Pulmonary artery endothelial cell (primary cell): ENCODE results near the gene MOB1B. TPM values are rescaled to one million over a fixed set of nuclear protein-coding genes. Genes with fewer than 3 reads are reported as not detected.

Experiments used
- DNase-seq: peaks from one replicate; pipeline ENCODE4 v3.0.0-alpha.2; 2011; ENCODE audit warnings: low read depth, low spot score
- total RNA-seq: library from RNA; depleted of rRNA; stranded (reverse); fragments of >200 nt; gene quantifications from 2 replicates; pipeline ENCODE4 v1.2.3, GENCODE V29; 2014

The MOB1B gene
- total RNA-seq, 1 donor from 2014 or later: 11.6 TPM

DNA sequence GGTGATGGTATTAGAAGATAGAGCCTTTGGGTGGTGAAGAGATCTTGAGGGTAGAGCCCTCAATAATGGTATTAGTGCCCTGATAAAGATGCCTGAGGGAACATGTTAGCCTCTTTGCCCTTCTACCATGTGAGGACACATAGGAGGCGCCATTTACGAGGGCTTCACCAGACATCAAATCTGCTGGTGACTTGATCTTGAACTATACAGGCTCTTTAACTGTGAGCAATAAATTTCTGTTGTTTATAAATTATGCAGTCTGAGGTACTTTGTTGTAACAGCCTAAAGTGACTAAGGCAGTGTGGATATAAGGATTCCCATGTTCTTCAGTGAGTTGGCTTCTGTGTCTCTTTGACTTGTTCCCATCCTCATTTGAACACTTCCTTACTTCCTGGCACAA is 11.8 kb downstream of the MOB1B start:
- DNase-seq: no peak

- DNase-seq: no peak
Observed at GRCh38 chr4:70914631-70915030, 12.5 kb downstream of the MOB1B start.

DNA sequence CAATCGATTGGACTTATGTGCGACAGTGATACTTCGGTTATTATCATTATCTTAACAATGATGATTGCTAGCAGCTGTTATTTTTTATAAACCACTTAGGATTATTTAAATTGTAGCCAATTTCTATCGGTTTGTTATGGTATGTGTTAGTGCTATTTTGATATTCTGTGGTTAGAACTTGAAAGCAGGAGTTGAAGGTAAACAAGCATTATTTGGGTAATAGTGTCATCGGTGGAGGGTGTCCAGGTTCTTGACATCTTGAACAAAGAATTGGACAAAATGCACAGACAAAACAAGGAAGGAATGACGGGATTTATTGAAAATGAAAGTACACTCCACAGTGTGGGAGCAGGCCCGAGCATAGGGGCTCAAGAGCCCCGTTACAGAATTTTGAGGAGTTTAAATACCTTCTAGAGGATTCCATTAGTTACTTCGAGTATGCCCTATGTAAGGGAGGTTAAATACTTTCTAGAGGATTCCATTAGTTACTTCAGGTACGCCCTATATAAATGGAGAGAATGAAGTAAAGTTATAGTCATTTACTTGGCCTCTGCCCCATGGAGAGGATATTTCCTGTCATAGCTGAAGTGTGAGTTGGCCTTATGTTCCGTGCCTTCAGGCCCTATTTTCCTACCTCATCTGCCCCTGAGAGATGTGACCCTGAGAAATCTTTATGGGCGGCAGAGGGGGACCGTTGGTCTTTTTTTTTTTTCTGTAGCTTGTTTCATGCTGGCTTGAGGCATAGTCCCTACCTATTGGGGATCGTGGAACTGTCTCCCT is 13.1 kb downstream of the MOB1B start:
- no peak for DNase-seq

DNA sequence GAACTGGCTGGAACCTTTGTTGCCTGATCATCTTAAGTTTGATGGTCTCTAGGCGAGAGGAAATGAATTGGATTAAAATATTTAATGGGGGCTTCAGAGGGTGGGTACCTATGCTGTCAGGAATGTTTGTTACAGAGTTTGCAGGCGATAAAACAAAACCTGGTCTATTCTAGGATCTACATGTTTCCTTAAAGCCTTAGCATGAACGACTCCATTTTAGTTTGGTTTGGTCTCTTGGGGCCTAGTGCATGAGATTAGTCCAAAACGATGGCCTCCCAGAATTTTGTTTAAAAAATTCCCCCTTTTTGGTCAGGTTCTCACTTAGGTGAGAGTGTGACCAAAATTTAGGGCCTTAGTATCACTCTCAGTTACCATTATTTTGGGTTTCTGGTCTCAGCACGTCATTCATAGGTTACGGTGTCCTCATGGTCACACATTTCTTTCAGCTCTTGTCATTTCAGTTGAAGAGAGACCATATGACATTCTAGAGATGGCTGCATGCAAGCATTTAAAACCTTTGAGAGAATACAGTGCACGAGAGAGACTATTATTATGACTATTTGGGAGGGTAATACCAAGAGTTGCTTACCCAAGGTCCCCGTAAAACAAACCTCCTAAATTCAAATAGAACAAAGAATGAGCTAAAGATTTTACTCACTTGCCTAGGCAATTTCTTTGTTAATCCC is 13.8 kb downstream of the MOB1B start:
- no peak for DNase-seq

DNA sequence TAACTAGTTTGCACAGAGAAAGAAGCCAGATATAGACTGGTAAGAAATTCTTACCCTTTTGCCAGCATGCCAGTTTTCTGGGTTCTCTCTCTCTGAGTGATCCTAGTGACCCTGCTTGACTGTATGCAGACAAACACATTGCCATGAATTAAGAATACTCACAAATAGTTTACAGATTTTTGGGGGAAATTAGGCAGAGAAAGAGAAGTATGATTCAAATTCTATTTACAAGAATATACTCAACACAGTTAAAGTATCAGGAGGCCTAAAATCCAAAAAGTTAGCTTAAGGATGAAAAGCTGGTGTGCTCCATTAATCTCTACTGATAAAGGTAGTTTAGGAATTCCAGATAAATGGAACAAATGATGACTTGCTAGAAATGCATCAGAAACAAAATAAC is 18.4 kb downstream of the MOB1B start:
- DNase-seq: no peak

DNA sequence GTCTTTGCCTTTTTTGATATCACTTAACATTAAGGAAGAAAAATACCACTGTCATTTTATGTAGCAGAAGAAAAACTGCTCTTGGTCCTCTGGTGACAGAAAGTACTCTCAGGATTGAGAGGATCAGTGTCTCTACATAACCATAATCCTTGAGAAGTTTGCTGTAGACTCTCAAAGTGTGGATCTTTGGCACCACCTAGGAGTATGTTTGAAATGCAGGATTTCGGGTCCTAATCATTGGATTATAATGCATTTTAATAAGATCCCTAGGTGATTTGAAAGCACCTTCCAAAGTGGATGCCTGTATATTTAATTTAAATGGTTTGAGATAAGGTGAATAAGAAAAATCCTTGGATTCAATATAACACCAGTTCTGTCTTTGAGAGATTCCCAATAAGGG is 23.2 kb downstream of the MOB1B start:
- DNase-seq: no peak

DNA sequence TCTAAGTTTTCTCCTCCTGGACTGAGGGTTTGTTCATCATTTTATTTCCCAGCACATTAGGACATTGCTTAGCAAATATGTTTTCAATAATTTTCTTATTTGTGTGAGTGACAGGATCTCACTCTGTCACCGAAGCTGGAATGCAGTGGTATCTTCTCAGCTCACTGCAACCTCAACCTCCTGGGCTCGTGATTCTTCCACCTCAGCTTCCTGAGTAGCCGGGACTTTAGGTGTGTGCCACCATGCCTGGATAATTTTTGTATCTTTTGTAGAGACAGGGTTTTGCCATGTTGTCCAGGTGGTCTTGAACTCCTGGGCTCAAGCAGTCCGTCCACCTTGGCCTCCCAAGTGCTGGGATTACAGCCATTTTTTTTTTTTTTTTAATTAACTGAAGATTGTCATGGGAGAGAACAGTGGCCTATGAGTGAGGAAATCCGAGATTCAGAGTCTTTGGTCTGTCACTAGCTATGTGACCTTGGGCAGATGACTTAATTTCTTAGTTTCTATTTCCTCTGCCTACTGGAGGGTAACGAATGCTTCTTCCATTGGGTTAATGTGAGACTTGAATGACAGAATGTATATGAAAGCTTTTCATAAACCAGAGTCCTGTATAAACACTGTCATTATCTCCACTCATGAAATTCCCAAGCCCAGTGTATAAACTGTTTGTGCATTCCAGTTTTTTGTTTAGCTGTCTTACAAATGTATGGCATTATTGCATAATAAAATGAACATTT is 23.9 kb downstream of the MOB1B start:
- no peak for DNase-seq

DNA sequence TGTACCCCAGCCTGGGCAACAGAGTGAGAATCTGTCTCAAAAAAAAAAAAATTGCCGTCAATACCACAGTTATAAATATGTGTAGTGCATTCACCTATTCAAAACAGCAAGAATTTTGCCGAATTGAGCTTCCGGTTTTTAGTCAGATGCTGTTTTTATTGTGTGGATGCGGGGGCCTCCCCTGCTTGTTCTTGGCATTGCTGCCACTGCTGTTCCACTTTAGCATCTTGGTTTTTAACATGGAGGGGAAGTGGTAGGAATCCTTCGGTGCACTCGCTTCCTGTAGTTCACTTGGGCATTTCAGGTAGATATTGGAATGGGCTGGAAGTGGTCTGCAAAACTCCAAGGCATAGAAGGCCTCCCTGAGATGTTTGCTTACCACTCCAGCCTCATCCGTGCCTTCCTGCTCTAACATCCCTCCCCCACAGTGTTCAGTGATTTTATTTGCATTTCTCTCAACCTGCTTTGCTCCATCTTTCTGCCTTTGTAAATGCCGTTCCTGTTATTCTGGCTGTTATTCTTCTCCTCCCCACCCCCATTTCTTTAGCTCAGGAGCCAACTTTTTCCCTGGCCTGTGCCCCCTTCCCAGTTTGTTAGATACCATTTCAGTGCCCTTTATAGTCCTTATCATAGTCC is 25.5 kb downstream of the MOB1B start:
- DNase-seq: no peak

DNA sequence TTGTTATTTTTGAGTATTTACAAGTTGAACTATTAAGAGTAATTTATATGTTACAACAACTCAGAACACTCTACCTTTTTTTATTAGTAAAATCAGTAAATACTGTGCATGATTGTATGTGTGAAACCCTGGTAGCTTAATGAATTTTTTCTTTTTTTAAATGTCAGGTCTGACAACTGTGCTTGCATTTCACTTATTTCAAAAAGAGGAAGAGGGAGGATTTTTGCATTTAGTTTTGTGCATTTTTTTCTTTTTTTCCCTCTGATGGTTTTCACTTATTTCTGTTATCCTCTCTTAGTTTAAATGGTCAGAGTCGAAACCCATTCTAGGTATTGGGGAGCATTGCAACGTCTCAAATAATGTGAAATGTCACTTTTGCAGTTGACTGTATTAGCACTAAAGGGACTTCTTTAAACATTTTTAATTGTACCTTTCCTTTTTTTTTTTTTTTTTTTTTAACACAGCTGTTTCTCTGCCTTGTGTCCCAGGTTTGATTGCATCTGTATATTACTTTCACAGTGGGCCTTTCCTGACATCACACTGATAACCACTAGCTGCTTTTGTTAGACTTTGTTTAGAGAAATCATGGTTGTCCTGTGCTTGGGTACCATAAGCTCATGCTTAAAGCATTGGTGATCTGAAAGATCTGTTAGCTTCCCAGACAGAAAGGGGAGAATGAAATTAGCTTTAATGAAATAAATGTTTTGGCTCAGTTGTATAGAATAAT is 28.5 kb downstream of the MOB1B start:
- DNase-seq: no peak

DNA sequence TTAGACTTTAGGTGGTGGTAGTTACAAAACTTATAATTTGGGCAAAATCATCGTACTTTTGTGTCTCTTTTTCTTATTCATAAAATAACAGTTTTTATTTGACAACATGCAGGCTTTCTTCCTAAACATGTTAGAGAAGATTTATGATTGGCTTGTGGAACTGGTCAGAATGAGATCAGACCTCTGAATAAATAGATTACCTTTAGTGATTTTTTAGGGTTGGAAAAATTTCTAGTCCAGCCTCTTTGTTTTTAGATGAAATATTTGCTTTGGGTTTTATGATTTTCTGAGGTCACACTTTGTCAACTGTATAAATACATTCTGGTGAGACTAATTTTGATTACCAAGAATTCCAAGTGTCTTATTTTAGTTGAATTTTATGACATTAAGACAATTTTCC is 29.2 kb downstream of the MOB1B start:
- DNase-seq: no peak

DNA sequence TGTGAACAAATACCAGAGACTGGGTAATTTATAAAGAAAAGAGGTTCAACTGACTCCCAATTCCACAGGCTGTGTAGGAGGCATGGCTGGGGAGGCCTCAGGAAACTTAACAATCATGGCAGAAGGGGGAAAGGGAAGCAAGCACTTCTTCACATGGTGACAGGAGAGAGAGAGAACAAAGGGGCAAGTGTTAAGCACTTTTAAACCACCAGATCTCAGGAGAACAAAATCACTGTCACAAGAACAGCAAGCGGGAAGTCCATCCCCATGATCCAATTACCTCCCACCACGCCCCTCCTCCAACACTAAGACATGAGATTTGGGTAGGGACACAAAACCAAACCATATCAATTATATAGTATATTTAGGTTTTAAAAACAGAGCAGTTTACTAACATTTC is 30.8 kb downstream of the MOB1B start:
- no peak for DNase-seq

DNA sequence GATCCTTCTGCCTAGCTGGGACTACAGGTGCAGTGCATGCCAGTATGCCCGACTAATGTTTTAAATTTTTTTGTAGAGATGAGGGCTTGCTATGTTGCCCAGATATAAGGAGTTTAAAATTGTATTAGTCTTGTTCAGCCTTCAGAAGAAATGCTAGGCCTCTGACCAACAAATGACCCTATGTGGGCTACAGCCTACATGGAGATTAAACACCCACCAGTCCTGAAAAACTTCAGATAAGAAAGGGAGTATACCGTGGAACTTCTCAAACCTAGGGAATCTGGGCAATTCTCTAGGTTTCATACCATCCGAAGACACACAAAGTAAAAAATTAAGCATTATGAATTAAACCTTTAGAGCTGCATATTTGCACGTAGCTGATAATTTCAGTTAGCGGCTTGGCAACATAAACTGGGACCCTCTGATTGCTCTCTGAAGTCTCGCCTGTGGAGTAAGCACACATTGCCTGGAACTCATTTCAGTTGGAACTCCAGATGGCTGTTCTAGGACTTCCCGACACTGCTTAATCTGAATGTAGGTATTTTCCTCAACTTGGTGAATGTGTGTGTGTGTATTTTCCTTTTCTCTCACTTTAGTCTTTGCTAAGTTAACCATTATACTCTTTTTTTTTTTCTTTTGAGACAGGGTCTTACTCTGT is 33.0 kb downstream of the MOB1B start:
- DNase-seq: no peak

DNA sequence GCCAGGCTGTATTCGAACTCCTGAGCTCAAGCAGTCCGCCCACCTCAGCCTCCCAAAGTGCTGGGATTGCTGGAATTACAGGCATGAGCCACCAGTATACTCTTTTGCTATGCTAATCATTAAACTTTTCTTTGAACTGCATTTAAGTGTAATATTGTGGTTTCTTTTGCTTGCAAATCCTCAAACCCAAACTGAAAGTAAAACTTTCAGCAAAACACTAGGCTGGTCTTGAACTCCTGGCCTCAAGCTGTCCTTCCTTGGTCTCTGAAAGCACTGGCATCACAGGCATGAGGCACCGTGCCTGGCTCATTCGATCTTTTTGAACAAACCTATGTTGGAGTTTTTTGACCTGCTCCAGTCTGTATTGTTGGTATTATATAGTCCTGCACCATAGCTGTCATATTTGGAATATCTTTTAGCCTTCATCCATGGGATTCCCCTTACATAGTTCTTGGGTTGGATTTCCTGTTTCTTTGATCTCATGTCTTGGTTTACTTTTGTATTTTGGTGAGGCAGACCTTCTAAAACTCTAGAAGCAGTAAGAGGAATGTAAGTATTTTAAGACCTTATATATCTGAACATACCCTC is 34.1 kb downstream of the MOB1B start:
- no peak for DNase-seq

DNA sequence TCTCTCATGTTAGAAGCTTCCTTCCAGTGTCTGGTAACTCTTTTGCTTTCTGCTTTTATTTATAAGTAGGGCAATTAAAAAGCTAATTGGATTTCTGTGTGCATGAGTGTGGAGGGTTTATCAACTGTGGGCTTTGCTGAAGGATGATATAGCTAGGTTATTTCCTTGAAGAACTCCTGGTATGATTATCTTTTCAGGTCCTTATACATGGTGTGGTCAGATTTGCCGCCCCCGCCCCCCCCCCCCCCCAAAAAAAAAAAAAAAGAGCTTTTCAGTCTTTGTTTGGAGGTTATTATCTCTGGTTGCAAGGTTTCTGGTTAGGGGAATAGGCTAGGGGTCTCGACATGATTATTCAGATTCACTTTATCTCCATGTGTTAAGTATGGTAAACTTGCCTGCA is 35.9 kb downstream of the MOB1B start:
- DNase-seq: no peak

- no peak for DNase-seq
Observed at GRCh38 chr4:70940134-70940533, 38.0 kb downstream of the MOB1B start.

- DNase-seq: no peak
Observed at GRCh38 chr4:70943114-70943513, 40.9 kb downstream of the MOB1B start.

- no peak for DNase-seq
Observed at GRCh38 chr4:70945046-70945445, 42.9 kb downstream of the MOB1B start.

DNA sequence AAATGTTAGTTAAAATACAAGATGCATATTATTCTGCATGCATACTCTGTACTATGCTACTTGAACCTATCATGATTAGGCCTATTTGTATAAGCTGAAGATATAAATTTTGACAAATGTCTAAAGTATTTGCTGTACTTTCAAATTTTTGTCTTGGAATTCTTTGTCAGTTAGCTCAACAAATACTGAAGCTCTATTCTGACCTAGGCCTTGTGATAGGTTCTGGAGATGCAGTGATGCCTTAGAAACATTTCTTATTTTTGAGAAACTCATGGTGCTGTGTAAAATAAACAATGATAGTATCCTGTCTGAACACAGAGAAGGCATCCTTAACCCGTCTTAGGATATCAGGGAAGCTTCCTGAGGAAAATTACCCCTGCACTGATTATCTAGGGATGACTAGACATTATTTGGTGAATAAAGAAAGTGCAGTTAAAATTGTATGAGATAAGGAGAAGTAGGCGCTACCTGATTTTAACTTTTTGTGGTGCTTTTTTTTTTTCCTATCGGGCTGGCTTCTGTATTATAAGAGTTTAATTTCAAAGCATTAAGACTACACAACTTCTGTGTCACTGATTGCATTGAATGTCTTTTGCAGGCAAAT is 43.4 kb downstream of the MOB1B start:
- DNase-seq: no peak

- no peak for DNase-seq
Observed at GRCh38 chr4:70946939-70947338, 44.8 kb downstream of the MOB1B start.

- DNase-seq: no peak
Observed at GRCh38 chr4:70948665-70949260, 46.6 kb downstream of the MOB1B start.
